GM23338 (cell line): ENCODE results near the gene MYL6. TPM values are rescaled to one million over a fixed set of nuclear protein-coding genes. Genes with fewer than 3 reads are reported as not detected.

Experiments used
- ATAC-seq: fragments of 200-7000 bp; cut with Tn5 transposase; 3 replicates; pipeline ENCODE4 v1.9.1; 2020
- DNase-seq: peaks from one replicate; pipeline ENCODE4 v3.0.0-alpha.2; 2015; ENCODE audit warnings: low spot score
- H2AFZ ChIP-seq: fragments of 200-600 bp; sonication (generic); 2 replicates; pipeline ENCODE4 v1.8.0; 2016; ENCODE audit warnings: antibody characterized with exemption, mild to moderate bottlenecking, moderate library complexity
- H3F3A ChIP-seq: fragments of 200-600 bp; sonication (generic); replicated peaks from 2 replicates; pipeline ENCODE4 v1.8.0; 2017; ENCODE audit warnings: antibody characterized with exemption, mixed run types, low read depth
- H3K27ac ChIP-seq: fragments of 200-600 bp; sonication (generic); 2 replicates; pipeline ENCODE4 v1.6.1; 2016; ENCODE audit warnings: low read depth
- H3K27me3 ChIP-seq: fragments of 200-600 bp; sonication (generic); 2 replicates; pipeline ENCODE4 v1.8.0; 2016; ENCODE audit warnings: mild to moderate bottlenecking, mixed run types, moderate library complexity; ENCODE audit not compliant: insufficient read depth
- H3K36me3 ChIP-seq: fragments of 200-600 bp; sonication (generic); 2 replicates; pipeline ENCODE4 v1.8.0; 2016; ENCODE audit warnings: mild to moderate bottlenecking; ENCODE audit not compliant: insufficient read depth
- H3K4me1 ChIP-seq: fragments of 200-600 bp; sonication (generic); 2 replicates; pipeline ENCODE4 v1.8.0; 2016; ENCODE audit warnings: mild to moderate bottlenecking, moderate library complexity; ENCODE audit not compliant: insufficient read depth
- H3K4me2 ChIP-seq: fragments of 200-600 bp; sonication (generic); 2 replicates; pipeline ENCODE4 v1.7.1; 2017; ENCODE audit warnings: mixed run types
- H3K4me3 ChIP-seq: fragments of 200-600 bp; sonication (generic); 2 replicates; pipeline ENCODE4 v1.6.1; 2016; ENCODE audit warnings: mixed run types
- H3K79me2 ChIP-seq: fragments of 200-600 bp; sonication (generic); replicated peaks from 2 replicates; pipeline ENCODE4 v1.8.0; 2017; ENCODE audit warnings: mild to moderate bottlenecking; ENCODE audit not compliant: insufficient read depth
- H3K9me2 ChIP-seq: fragments of 200-600 bp; sonication (generic); 2 replicates; pipeline ENCODE4 v1.8.0; 2017; ENCODE audit not compliant: insufficient read depth
- H4K20me1 ChIP-seq: fragments of 200-600 bp; sonication (generic); replicated peaks from 2 replicates; pipeline ENCODE4 v1.8.0; 2017; ENCODE audit warnings: mild to moderate bottlenecking; ENCODE audit not compliant: insufficient read depth
- H3K27ac Mint-ChIP-seq: 2 replicates; pipeline ENCODE4 v1.8.0; 2020; ENCODE audit warnings: inconsistent platforms, mild to moderate bottlenecking, moderate library complexity, mixed read lengths
- H3K27me3 Mint-ChIP-seq: 3 replicates; pipeline ENCODE4 v1.8.0; 2022; ENCODE audit warnings: low read depth, mild to moderate bottlenecking, moderate library complexity, mixed read lengths, inconsistent platforms; ENCODE audit not compliant: insufficient read depth, poor library complexity
- H3K36me3 Mint-ChIP-seq: 3 replicates; pipeline ENCODE4 v1.8.0; 2021; ENCODE audit warnings: low read depth, mild to moderate bottlenecking, inconsistent platforms, moderate library complexity, mixed read lengths
- H3K4me1 Mint-ChIP-seq: 3 replicates; pipeline ENCODE4 v1.8.0; 2020; ENCODE audit warnings: mild to moderate bottlenecking, inconsistent platforms, mixed read lengths
- H3K4me3 Mint-ChIP-seq: 3 replicates; pipeline ENCODE4 v1.8.0; 2021; ENCODE audit warnings: moderate library complexity, mild to moderate bottlenecking, inconsistent platforms, mixed read lengths
- H3K9me3 Mint-ChIP-seq: 3 replicates; pipeline ENCODE4 v1.8.0; 2020; ENCODE audit warnings: moderate library complexity, mild to moderate bottlenecking, inconsistent platforms, mixed read lengths
- CREB1 ChIP-seq: fragments of 250-450 bp; sonication (Bioruptor Pico); IDR thresholded peaks from 2 replicates; pipeline ENCODE4 v1.5.0; 2020; ENCODE audit warnings: low read depth, mild to moderate bottlenecking, moderate library complexity
- EZH2 ChIP-seq: fragments of 200-600 bp; sonication (generic); IDR thresholded peaks from one replicate; pipeline ENCODE4 v1.8.0; 2017; ENCODE audit warnings: antibody characterized with exemption, mild to moderate bottlenecking, low read depth; ENCODE audit not compliant: unreplicated experiment
- EZH2phosphoT487 ChIP-seq: fragments of 200-600 bp; sonication (generic); IDR thresholded peaks from one replicate; pipeline ENCODE4 v1.8.1; 2018; ENCODE audit warnings: antibody characterized with exemption; ENCODE audit not compliant: unreplicated experiment
- JUNB ChIP-seq: IDR thresholded peaks from one replicate; pipeline ENCODE4 v1.6.1; 2016; ENCODE audit warnings: antibody characterized with exemption; ENCODE audit not compliant: unreplicated experiment
- NANOG ChIP-seq: IDR thresholded peaks from 2 replicates; pipeline ENCODE4 v1.6.1; 2016; ENCODE audit warnings: antibody characterized with exemption, borderline replicate concordance
- POLR2AphosphoS5 ChIP-seq: IDR thresholded peaks from 2 replicates; pipeline ENCODE4 v1.6.1; 2016; ENCODE audit warnings: antibody characterized with exemption, low read depth
- STAT1 ChIP-seq: IDR thresholded peaks from one replicate; pipeline ENCODE4 v1.6.1; 2016; ENCODE audit warnings: antibody characterized with exemption; ENCODE audit not compliant: unreplicated experiment
- ZNF114 ChIP-seq: fragments of 250-450 bp; sonication (Bioruptor Pico); IDR thresholded peaks from 2 replicates; pipeline ENCODE4 v1.5.0; 2020; ENCODE audit warnings: mild to moderate bottlenecking, moderate library complexity
- ZNF331 ChIP-seq: fragments of 250-450 bp; sonication (Bioruptor Pico); IDR thresholded peaks from 2 replicates; pipeline ENCODE4 v1.5.0; 2020; ENCODE audit warnings: low read depth, mild to moderate bottlenecking, moderate library complexity
- polyA plus RNA-seq: library from polyadenylated mRNA; unstranded; fragments of >200 nt; fragmentation: Nextera tagmentation; extraction: Ambion mirVana; gene quantifications from 2 replicates; pipeline ENCODE4 v1.2.1, GENCODE V29; 2016
- total RNA-seq: library from RNA; depleted of rRNA; stranded (reverse); fragments of >200 nt; shearing (Covaris generic); gene quantifications from 2 replicates; pipeline ENCODE4 v1.2.3, GENCODE V29; 2014
- TF ChIP-seq, protein P1 (sequence below): fragments of 250-450 bp; sonication (Bioruptor Pico); IDR thresholded peaks from 2 replicates; pipeline ENCODE4 v1.5.0; 2020; ENCODE audit warnings: mild to moderate bottlenecking, moderate library complexity
- TF ChIP-seq, protein P2 (sequence below), 2 experiments: fragments of 200-600 bp in 1 of 2; sonication (generic) in 1 of 2; conservative IDR thresholded peaks; 2 replicates each; pipeline versions ENCODE4 v1.5.1 to v1.6.1; 2016 to 2017; ENCODE audit warnings: antibody characterized with exemption in 2 of 2, low read depth in 2 of 2, mild to moderate bottlenecking in 2 of 2, moderate library complexity in 1 of 2
- TF ChIP-seq, protein P3 (sequence below): IDR thresholded peaks from one replicate; pipeline ENCODE4 v1.6.1; 2018; ENCODE audit warnings: antibody characterized with exemption; ENCODE audit not compliant: unreplicated experiment
- TF ChIP-seq, protein P4 (sequence below): IDR thresholded peaks from 2 replicates; pipeline ENCODE4 v1.6.1; 2016; ENCODE audit warnings: antibody characterized with exemption

MYL6 gene
- total and polyA plus RNA-seq, 2 experiments from 2014 or later = 1,092 to 1,545 TPM

DNA sequence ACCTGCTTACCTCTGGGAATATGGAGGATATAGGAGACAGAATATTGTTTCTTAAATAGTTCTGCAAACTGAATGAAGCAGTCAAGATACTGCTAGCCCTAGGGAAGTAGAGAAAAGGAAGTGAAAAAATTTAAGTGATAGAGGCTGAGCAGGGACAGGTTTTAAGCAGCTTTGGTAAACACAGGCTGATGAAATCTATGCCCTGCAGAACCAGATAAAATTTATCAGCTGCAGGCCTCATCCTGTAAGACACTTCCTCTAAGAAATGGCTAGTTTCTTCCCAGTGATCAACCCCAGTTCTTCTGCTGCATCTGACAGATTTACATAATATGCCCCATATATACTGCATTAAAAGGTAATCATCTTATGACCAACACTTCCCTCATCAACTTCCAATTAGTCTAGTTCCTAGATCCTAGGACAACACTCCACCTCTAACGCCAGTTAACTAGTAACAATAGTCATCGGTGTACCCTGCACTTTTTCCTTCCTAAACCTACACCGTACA lies 31.4 kb upstream of the MYL6 start:
- ATAC-seq = no peak

More for the DNA sequence above, 31.4 kb upstream of the MYL6 start:
- peaks cover 12% of the 10 kb centered on the region; the same call in 1 of the 2 replicates for H3K36me3 ChIP-seq
- no peaks in the 10 kb centered on the region for H3K9me2 ChIP-seq
- no peak overlapping the region for H2AFZ ChIP-seq
- no peaks in the 10 kb centered on the region for H3K9me3 Mint-ChIP-seq
- peaks cover 17% of the 10 kb centered on the region for H3K4me1 ChIP-seq
- H3K27ac Mint-ChIP-seq = no peak overlapping the region
- peaks cover 4% of the 10 kb centered on the region; the same call in 1 of the 2 replicates for H3F3A ChIP-seq
- H4K20me1 ChIP-seq = peaks cover 12% of the 10 kb centered on the region; the same call in 1 of the 2 replicates
- peak overlapping the region; percentile 73 for H3K27ac ChIP-seq
- TF ChIP-seq STAT1 (no peak), ZNF114 (CRISPR knock-in tag) (no peak), POLR2AphosphoS5 (no peak), EZH2 (no peak), JUNB (no peak), NANOG (no peak), EZH2phosphoT487 (no peak), ZNF331 (CRISPR knock-in tag) (no peak), CREB1 (CRISPR knock-in tag) (no peak)
- TF ChIP-seq, protein P1, sequence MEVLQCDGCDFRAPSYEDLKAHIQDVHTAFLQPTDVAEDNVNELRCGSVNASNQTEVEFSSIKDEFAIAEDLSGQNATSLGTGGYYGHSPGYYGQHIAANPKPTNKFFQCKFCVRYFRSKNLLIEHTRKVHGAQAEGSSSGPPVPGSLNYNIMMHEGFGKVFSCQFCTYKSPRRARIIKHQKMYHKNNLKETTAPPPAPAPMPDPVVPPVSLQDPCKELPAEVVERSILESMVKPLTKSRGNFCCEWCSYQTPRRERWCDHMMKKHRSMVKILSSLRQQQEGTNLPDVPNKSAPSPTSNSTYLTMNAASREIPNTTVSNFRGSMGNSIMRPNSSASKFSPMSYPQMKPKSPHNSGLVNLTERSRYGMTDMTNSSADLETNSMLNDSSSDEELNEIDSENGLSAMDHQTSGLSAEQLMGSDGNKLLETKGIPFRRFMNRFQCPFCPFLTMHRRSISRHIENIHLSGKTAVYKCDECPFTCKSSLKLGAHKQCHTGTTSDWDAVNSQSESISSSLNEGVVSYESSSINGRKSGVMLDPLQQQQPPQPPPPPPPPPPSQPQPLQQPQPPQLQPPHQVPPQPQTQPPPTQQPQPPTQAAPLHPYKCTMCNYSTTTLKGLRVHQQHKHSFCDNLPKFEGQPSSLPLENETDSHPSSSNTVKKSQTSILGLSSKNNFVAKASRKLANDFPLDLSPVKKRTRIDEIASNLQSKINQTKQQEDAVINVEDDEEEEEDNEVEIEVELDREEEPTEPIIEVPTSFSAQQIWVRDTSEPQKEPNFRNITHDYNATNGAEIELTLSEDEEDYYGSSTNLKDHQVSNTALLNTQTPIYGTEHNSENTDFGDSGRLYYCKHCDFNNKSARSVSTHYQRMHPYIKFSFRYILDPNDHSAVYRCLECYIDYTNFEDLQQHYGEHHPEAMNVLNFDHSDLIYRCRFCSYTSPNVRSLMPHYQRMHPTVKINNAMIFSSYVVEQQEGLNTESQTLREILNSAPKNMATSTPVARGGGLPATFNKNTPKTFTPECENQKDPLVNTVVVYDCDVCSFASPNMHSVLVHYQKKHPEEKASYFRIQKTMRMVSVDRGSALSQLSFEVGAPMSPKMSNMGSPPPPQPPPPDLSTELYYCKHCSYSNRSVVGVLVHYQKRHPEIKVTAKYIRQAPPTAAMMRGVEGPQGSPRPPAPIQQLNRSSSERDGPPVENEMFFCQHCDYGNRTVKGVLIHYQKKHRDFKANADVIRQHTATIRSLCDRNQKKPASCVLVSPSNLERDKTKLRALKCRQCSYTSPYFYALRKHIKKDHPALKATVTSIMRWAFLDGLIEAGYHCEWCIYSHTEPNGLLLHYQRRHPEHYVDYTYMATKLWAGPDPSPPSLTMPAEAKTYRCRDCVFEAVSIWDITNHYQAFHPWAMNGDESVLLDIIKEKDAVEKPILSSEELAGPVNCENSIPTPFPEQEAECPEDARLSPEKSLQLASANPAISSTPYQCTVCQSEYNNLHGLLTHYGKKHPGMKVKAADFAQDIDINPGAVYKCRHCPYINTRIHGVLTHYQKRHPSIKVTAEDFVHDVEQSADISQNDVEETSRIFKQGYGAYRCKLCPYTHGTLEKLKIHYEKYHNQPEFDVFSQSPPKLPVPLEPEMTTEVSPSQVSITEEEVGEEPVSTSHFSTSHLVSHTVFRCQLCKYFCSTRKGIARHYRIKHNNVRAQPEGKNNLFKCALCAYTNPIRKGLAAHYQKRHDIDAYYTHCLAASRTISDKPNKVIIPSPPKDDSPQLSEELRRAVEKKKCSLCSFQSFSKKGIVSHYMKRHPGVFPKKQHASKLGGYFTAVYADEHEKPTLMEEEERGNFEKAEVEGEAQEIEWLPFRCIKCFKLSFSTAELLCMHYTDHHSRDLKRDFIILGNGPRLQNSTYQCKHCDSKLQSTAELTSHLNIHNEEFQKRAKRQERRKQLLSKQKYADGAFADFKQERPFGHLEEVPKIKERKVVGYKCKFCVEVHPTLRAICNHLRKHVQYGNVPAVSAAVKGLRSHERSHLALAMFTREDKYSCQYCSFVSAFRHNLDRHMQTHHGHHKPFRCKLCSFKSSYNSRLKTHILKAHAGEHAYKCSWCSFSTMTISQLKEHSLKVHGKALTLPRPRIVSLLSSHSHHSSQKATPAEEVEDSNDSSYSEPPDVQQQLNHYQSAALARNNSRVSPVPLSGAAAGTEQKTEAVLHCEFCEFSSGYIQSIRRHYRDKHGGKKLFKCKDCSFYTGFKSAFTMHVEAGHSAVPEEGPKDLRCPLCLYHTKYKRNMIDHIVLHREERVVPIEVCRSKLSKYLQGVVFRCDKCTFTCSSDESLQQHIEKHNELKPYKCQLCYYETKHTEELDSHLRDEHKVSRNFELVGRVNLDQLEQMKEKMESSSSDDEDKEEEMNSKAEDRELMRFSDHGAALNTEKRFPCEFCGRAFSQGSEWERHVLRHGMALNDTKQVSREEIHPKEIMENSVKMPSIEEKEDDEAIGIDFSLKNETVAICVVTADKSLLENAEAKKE (CRISPR knock-in tag) = no peak
- TF ChIP-seq, protein P2, sequence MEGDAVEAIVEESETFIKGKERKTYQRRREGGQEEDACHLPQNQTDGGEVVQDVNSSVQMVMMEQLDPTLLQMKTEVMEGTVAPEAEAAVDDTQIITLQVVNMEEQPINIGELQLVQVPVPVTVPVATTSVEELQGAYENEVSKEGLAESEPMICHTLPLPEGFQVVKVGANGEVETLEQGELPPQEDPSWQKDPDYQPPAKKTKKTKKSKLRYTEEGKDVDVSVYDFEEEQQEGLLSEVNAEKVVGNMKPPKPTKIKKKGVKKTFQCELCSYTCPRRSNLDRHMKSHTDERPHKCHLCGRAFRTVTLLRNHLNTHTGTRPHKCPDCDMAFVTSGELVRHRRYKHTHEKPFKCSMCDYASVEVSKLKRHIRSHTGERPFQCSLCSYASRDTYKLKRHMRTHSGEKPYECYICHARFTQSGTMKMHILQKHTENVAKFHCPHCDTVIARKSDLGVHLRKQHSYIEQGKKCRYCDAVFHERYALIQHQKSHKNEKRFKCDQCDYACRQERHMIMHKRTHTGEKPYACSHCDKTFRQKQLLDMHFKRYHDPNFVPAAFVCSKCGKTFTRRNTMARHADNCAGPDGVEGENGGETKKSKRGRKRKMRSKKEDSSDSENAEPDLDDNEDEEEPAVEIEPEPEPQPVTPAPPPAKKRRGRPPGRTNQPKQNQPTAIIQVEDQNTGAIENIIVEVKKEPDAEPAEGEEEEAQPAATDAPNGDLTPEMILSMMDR (conservative IDR thresholded peaks at IDR 0.05; ENCODE audit: low read depth in 2 of 2) = no peak
- TF ChIP-seq, protein P3, sequence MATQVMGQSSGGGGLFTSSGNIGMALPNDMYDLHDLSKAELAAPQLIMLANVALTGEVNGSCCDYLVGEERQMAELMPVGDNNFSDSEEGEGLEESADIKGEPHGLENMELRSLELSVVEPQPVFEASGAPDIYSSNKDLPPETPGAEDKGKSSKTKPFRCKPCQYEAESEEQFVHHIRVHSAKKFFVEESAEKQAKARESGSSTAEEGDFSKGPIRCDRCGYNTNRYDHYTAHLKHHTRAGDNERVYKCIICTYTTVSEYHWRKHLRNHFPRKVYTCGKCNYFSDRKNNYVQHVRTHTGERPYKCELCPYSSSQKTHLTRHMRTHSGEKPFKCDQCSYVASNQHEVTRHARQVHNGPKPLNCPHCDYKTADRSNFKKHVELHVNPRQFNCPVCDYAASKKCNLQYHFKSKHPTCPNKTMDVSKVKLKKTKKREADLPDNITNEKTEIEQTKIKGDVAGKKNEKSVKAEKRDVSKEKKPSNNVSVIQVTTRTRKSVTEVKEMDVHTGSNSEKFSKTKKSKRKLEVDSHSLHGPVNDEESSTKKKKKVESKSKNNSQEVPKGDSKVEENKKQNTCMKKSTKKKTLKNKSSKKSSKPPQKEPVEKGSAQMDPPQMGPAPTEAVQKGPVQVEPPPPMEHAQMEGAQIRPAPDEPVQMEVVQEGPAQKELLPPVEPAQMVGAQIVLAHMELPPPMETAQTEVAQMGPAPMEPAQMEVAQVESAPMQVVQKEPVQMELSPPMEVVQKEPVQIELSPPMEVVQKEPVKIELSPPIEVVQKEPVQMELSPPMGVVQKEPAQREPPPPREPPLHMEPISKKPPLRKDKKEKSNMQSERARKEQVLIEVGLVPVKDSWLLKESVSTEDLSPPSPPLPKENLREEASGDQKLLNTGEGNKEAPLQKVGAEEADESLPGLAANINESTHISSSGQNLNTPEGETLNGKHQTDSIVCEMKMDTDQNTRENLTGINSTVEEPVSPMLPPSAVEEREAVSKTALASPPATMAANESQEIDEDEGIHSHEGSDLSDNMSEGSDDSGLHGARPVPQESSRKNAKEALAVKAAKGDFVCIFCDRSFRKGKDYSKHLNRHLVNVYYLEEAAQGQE = no peak
- TF ChIP-seq, protein P4, sequence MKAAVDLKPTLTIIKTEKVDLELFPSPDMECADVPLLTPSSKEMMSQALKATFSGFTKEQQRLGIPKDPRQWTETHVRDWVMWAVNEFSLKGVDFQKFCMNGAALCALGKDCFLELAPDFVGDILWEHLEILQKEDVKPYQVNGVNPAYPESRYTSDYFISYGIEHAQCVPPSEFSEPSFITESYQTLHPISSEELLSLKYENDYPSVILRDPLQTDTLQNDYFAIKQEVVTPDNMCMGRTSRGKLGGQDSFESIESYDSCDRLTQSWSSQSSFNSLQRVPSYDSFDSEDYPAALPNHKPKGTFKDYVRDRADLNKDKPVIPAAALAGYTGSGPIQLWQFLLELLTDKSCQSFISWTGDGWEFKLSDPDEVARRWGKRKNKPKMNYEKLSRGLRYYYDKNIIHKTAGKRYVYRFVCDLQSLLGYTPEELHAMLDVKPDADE = no peak
- no peaks in the 10 kb centered on the region for H3K27me3 ChIP-seq
- peaks cover 21% of the 10 kb centered on the region for H3K79me2 ChIP-seq
- peaks cover 3% of the 10 kb centered on the region for H3K27me3 Mint-ChIP-seq
- peak overlapping the region; percentile 72 for H3K4me2 ChIP-seq
- peak overlapping the region; percentile 98 for H3K4me3 Mint-ChIP-seq
- peaks cover 22% of the 10 kb centered on the region for H3K36me3 Mint-ChIP-seq
- no peak for DNase-seq
- peak overlapping the region; percentile 44 for H3K4me3 ChIP-seq
- H3K4me1 Mint-ChIP-seq = peaks cover 30% of the 10 kb centered on the region
